ENCODE measurements around the gene ASB3. TPM values are rescaled to one million over a fixed set of nuclear protein-coding genes. Genes with fewer than 3 reads are reported as not detected.
"Not testable (repeated sequence)": the region's sequence is repeated elsewhere in the genome, so short reads cannot be mapped to it uniquely, and the experiment has no call there.

ASB3 gene
- total RNA-seq, 2 experiments from 2014 or later = 26.4 to 30.3 TPM

GRCh38 chr2:53725662-53726061 is 61.1 kb downstream of the ASB3 start:
- Histone ChIP-seq H3K4me3 (ENCODE audit: low read depth, low read length, poor library complexity, severe bottlenecking) (no peak overlapping the region), H3K36me3 (ENCODE audit: insufficient read depth, low read length) (peaks cover 32% of the 10 kb centered on the region; the same call in 1 of the 2 replicates), H3K9me3 (ENCODE audit: low read length) (no peaks in the 10 kb centered on the region), H3K79me2 (ENCODE audit: insufficient read depth, low read depth, low read length) (no peaks in the 10 kb centered on the region), H3K4me2 (ENCODE audit: low read length) (no peak overlapping the region), H4K20me1 (ENCODE audit: insufficient read depth, low read length) (no peaks in the 10 kb centered on the region), H2AFZ (ENCODE audit: low read length) (no peak overlapping the region), H3K27ac (ENCODE audit: low read depth, low read length, poor library complexity, severe bottlenecking) (no peak overlapping the region), H3K4me1 (ENCODE audit: insufficient read depth, low read length, poor library complexity, severe bottlenecking) (no peaks in the 10 kb centered on the region), H3K9me2 (ENCODE audit: insufficient read depth, low read length) (no peaks in the 10 kb centered on the region)
- no peak for TF ChIP-seq EZH2phosphoT487 (IDR thresholded peaks at IDR 0.05; ENCODE audit: borderline replicate concordance, low read depth, low read length)
- TF ChIP-seq CTCF (conservative IDR thresholded peaks at IDR 0.05; ENCODE audit: low read length) = no peak
- intact Hi-C loops (cut with micrococcal nuclease; ENCODE audit: unreplicated experiment) = no loop called here
- CTCF ChIA-PET (ENCODE audit: unreplicated experiment) = no interaction called here
- no peak for DNase-seq (ENCODE audit: low spot score)
- POLR2A ChIA-PET = no interaction called here
- BruUV-seq (replicated peaks) = no TSS peak

DNA sequence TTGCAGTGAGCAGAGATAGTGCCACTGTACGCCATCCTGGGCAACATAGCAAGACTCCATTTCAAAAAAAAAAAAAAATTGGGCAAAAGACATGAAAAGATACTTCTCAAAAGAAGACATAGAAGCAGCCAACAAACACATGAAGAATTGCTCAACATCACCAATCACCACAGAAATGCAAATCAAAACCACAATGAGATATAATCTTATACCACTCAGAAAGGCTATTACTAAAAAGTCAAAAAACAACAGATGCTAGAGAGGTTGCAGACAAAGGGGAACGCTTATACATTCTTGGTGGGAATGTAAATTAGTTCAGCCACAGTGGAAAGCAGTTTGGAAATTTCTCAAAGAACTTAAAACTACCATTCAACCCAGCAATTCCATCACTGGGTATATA is 62.2 kb downstream of the ASB3 start:
- no peak overlapping the region for H3K4me2 ChIP-seq (ENCODE audit: low read length)
- H3K4me1 ChIP-seq (ENCODE audit: insufficient read depth, low read length, poor library complexity, severe bottlenecking) = no peaks in the 10 kb centered on the region
- H3K4me3 ChIP-seq (ENCODE audit: low read depth, low read length, poor library complexity, severe bottlenecking) = no peak overlapping the region
- DNase-seq (ENCODE audit: low spot score) = no peak
- H2AFZ ChIP-seq (ENCODE audit: low read length) = no peak overlapping the region
- H3K79me2 ChIP-seq (ENCODE audit: insufficient read depth, low read depth, low read length) = no peaks in the 10 kb centered on the region
- H3K9me2 ChIP-seq (ENCODE audit: insufficient read depth, low read length) = no peaks in the 10 kb centered on the region
- ChIA-PET POLR2A (no interaction called here), CTCF (ENCODE audit: unreplicated experiment) (no interaction called here)
- H4K20me1 ChIP-seq (ENCODE audit: insufficient read depth, low read length) = no peaks in the 10 kb centered on the region
- no peaks in the 10 kb centered on the region for H3K9me3 ChIP-seq (ENCODE audit: low read length)
- intact Hi-C loops (cut with micrococcal nuclease; ENCODE audit: unreplicated experiment) = no loop called here
- TF ChIP-seq CTCF (conservative IDR thresholded peaks at IDR 0.05; ENCODE audit: low read length) (no peak), EZH2phosphoT487 (IDR thresholded peaks at IDR 0.05; ENCODE audit: borderline replicate concordance, low read depth, low read length) (no peak)
- no TSS peak for BruUV-seq (replicated peaks)
- no peak overlapping the region for H3K27ac ChIP-seq (ENCODE audit: low read depth, low read length, poor library complexity, severe bottlenecking)
- peaks cover 26% of the 10 kb centered on the region; the same call in 1 of the 2 replicates for H3K36me3 ChIP-seq (ENCODE audit: insufficient read depth, low read length)

DNA sequence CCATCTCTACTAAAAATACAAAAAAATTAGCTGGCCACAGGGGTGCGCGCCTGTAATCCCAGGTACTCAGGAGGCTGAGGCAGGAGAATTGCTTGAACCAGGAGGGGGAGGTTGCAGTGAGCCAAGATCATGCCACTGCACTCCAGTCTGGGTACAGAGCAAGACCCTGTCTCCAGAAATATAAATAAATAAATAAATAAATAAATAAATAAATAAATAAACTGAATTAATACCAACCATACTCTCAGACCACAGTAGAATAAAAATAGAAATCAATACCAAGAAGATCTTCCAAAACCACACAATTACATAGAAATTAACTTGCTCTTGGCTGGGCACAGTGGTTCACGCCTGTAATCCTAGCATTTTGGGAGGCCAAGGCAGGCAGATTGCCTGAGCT is 65.8 kb downstream of the ASB3 start:
- H3K27ac ChIP-seq (ENCODE audit: low read depth, low read length, poor library complexity, severe bottlenecking); H3K4me1 ChIP-seq (ENCODE audit: insufficient read depth, low read length, poor library complexity, severe bottlenecking); H4K20me1 ChIP-seq (ENCODE audit: insufficient read depth, low read length); H3K79me2 ChIP-seq (ENCODE audit: insufficient read depth, low read depth, low read length); BruUV-seq (replicated peaks); H3K4me3 ChIP-seq (ENCODE audit: low read depth, low read length, poor library complexity, severe bottlenecking); CTCF ChIA-PET (ENCODE audit: unreplicated experiment); H3K9me2 ChIP-seq (ENCODE audit: insufficient read depth, low read length); H2AFZ ChIP-seq (ENCODE audit: low read length); H3K4me2 ChIP-seq (ENCODE audit: low read length); DNase-seq (ENCODE audit: low spot score); intact Hi-C loops (cut with micrococcal nuclease; ENCODE audit: unreplicated experiment); H3K9me3 ChIP-seq (ENCODE audit: low read length): not testable (repeated sequence)
- POLR2A ChIA-PET = interaction anchor here (1.3 kb wide), 1 partner anchor 34 kb away, joined by 3 read pairs; no protein-coding TSS in a partner anchor
- peaks cover 15% of the 10 kb centered on the region; the same call in 1 of the 2 replicates for H3K36me3 ChIP-seq (ENCODE audit: insufficient read depth, low read length)

Data from OCI-LY7 (cell line).